DND-41 (cell line): ENCODE data around the gene PRKCE.

Source experiments
- ATAC-seq: fragments of 200-7000 bp; cut with Tn5 transposase; 3 replicates; pipeline ENCODE4 v1.9.1; 2021; ENCODE audit warnings: low read depth; ENCODE audit not compliant: insufficient read depth
- DNase-seq: peaks from one replicate; pipeline ENCODE4 v3.0.0-alpha.2; 2020
- H2AFZ ChIP-seq: 2 replicates; pipeline ENCODE4 v1.6.0; 2012; ENCODE audit warnings: low read depth, low read length
- H3K27ac ChIP-seq: 2 replicates; pipeline ENCODE4 v1.5.1; 2012; ENCODE audit warnings: low read length, inconsistent platforms
- H3K27me3 ChIP-seq: fragments of 200-600 bp; sonication (generic); 2 replicates; pipeline ENCODE4 v1.6.0; 2012; ENCODE audit warnings: low read length, mild to moderate bottlenecking, inconsistent platforms; ENCODE audit not compliant: insufficient read depth, poor library complexity
- H3K36me3 ChIP-seq: 2 replicates; pipeline ENCODE4 v1.5.1; 2012; ENCODE audit warnings: low read length, inconsistent platforms; ENCODE audit not compliant: insufficient read depth
- H3K4me1 ChIP-seq: 2 replicates; pipeline ENCODE4 v1.5.1; 2012; ENCODE audit warnings: mild to moderate bottlenecking, low read length; ENCODE audit not compliant: insufficient read depth
- H3K4me2 ChIP-seq: 2 replicates; pipeline ENCODE4 v1.6.0; 2012; ENCODE audit warnings: mild to moderate bottlenecking, moderate library complexity, low read length, inconsistent platforms; ENCODE audit not compliant: insufficient read depth
- H3K4me3 ChIP-seq, 2 experiments: fragments of 200-600 bp in 1 of 2; shearing (Covaris generic) in 1 of 2; 2 replicates each; pipeline ENCODE4 v1.5.1; 2012 to 2016; ENCODE audit warnings: inconsistent platforms in 2 of 2, low read length in 2 of 2, mild to moderate bottlenecking in 2 of 2, low read depth in 1 of 2, moderate library complexity in 1 of 2
- H3K79me2 ChIP-seq: 2 replicates; pipeline ENCODE4 v1.6.0; 2012; ENCODE audit warnings: low read length, inconsistent platforms; ENCODE audit not compliant: insufficient read depth
- H3K9ac ChIP-seq: 2 replicates; pipeline ENCODE4 v1.6.0; 2012; ENCODE audit warnings: low read depth, mild to moderate bottlenecking, inconsistent platforms, low read length, moderate library complexity
- H3K9me3 ChIP-seq: 2 replicates; pipeline ENCODE4 v1.5.1; 2012; ENCODE audit warnings: low read length, moderate library complexity, mild to moderate bottlenecking, inconsistent platforms; ENCODE audit not compliant: insufficient read depth, severe bottlenecking
- H4K20me1 ChIP-seq: 2 replicates; pipeline ENCODE4 v1.6.0; 2012; ENCODE audit warnings: low read length; ENCODE audit not compliant: insufficient read depth
- EZH2 ChIP-seq: IDR thresholded peaks from 3 replicates; pipeline ENCODE4 v1.6.1; 2012; ENCODE audit warnings: borderline replicate concordance, low read depth, mild to moderate bottlenecking, moderate library complexity, low read length, inconsistent platforms; ENCODE audit not compliant: severe bottlenecking
- TF ChIP-seq, protein P1 (sequence below): IDR thresholded peaks from 2 replicates; pipeline ENCODE4 v1.5.1; 2012; ENCODE audit warnings: borderline replicate concordance, low read length, moderate library complexity, mild to moderate bottlenecking; ENCODE audit not compliant: poor library complexity, severe bottlenecking; ENCODE audit errors: extremely low read depth

Gene PRKCE

DNA sequence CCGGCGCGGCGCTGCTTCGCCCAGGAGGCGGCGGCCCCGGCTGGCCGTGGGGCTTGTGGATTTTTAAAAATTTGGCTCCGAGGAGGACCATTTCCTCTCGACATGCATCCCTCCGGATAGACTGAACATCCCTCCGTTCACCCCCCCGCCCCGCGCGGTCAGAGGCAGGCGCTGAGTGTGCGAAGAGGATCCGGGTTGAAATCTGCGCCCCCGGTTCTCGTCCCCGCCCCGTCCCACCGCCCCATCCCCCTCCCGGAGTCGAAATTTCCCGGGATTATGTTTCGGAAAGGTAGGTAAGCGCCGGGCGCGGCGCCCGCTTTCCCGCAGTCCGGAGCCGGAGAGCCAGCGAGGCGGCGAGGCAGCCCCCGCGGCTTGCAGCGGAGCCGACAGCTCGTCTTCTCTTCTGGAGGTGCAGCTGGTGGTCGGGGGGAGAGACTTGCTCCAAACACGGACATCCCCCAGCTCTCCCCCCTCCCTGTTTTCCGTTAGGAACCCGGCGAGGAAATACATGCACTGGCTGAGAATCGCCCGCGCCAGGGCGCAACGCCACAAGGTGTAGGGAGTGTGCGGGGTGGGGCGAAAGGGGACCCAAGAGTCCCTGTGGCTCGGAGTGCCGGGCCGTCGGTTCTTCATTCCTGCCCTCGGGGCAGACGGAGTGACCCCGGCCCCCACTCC is at the start of gene PRKCE:
TSS of gene PRKCE (plus strand) at position 261 of the 675 bp plus-strand sequence.
- Histone ChIP-seq H3K9ac (peak within 1 kb of the TSS; percentile 77), H3K4me1 (peaks cover 47% of the 10 kb centered on the region), H2AFZ (peak within 1 kb of the TSS; percentile 85), H3K4me3 (peak within 1 kb of the TSS; percentile 71 to 88), H3K9me3 (no peaks in the 10 kb centered on the region), H4K20me1 (peaks cover 17% of the 10 kb centered on the region; the same call in 1 of the 2 replicates), H3K4me2 (peak within 1 kb of the TSS; percentile 88), H3K36me3 (no peaks in the 10 kb centered on the region; the same call in 1 of the 2 replicates), H3K27ac (peak within 1 kb of the TSS; percentile 56), H3K27me3 (no peaks in the 10 kb centered on the region), H3K79me2 (peaks cover 34% of the 10 kb centered on the region)
- ATAC-seq = peak; percentile 55
- peak; percentile 64 for DNase-seq
- TF ChIP-seq, protein P1, sequence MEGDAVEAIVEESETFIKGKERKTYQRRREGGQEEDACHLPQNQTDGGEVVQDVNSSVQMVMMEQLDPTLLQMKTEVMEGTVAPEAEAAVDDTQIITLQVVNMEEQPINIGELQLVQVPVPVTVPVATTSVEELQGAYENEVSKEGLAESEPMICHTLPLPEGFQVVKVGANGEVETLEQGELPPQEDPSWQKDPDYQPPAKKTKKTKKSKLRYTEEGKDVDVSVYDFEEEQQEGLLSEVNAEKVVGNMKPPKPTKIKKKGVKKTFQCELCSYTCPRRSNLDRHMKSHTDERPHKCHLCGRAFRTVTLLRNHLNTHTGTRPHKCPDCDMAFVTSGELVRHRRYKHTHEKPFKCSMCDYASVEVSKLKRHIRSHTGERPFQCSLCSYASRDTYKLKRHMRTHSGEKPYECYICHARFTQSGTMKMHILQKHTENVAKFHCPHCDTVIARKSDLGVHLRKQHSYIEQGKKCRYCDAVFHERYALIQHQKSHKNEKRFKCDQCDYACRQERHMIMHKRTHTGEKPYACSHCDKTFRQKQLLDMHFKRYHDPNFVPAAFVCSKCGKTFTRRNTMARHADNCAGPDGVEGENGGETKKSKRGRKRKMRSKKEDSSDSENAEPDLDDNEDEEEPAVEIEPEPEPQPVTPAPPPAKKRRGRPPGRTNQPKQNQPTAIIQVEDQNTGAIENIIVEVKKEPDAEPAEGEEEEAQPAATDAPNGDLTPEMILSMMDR = no peak
- peak; percentile 50 for TF ChIP-seq EZH2

DNA sequence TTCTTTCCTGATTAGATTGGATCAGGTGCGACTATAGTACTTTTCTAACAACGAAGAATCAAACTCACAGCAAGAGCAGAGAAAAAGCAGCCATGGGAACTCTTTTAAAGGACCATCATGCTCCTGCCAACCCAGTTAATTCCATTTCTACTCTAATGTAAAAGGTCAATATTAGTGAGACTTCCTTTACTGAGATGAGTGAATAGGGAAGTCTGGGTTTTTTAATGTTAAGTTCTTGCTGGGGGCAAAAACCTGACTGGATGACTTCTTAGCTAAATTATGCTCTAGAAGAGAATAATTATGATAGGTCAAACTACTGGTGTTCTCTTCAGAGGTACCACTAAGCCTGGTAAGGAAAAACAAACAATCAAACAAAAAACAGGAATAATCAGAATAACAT is 48.9 kb upstream of the PRKCE start:
- Histone ChIP-seq H3K4me3 (no peak overlapping the region), H3K9ac (no peak overlapping the region), H3K4me2 (no peak overlapping the region), H2AFZ (no peak overlapping the region), H3K27me3 (no peaks in the 10 kb centered on the region), H3K79me2 (peaks cover 14% of the 10 kb centered on the region), H3K4me1 (no peaks in the 10 kb centered on the region), H4K20me1 (no peaks in the 10 kb centered on the region), H3K27ac (no peak overlapping the region), H3K9me3 (no peaks in the 10 kb centered on the region), H3K36me3 (peaks cover 62% of the 10 kb centered on the region)
- DNase-seq (no peak), ATAC-seq (no peak)
- TF ChIP-seq, protein P1 = no peak
- TF ChIP-seq EZH2 = no peak

DNA sequence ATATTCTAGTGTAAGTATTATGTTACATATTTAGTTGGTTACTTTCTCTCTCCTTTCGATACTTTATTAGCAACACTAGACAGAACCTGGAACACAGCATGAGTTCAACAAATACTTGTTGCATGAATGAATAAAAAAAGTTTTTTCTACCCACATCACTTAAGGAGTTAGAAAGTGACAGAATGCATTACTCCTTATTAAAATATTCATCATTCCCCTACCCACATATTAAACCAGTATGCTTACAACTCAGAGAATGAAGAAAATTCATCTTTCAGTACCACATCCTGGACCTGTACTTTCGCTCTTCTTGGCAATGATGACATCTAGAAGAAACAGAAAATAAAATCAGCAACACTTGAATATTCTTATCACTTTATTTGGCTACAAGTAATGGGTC is 46.4 kb upstream of the PRKCE start:
- Histone ChIP-seq H3K4me3 (no peak overlapping the region), H4K20me1 (no peaks in the 10 kb centered on the region), H3K27me3 (no peaks in the 10 kb centered on the region), H3K4me2 (no peak overlapping the region), H3K4me1 (peaks cover 19% of the 10 kb centered on the region), H3K36me3 (peaks cover 38% of the 10 kb centered on the region), H3K79me2 (peaks cover 39% of the 10 kb centered on the region), H2AFZ (no peak overlapping the region), H3K9ac (no peak overlapping the region), H3K27ac (no peak overlapping the region), H3K9me3 (no peaks in the 10 kb centered on the region)
- no peak for ATAC-seq
- no peak for DNase-seq
- TF ChIP-seq, protein P1 = no peak
- no peak for TF ChIP-seq EZH2
